Measurements from ENCODE around the gene IL1R2. TPM values are rescaled to one million over a fixed set of nuclear protein-coding genes. Genes with fewer than 3 reads are reported as not detected.

Gene IL1R2
- total and polyA plus RNA-seq, 2 of the 13 experiments (the other 11 are each of a cell fraction or from before 2014, with no cell fraction given), result 3.6 to 7.3 TPM

- TF ChIP-seq ARNT2 (CRISPR knock-in tag; IDR thresholded peaks at IDR 0.05; ENCODE audit: low read depth) (peak; percentile 59), TFAP4 (IDR thresholded peaks at IDR 0.05; ENCODE audit: borderline replicate concordance, low read depth) (peak; percentile 100), ZNF781 (CRISPR knock-in tag; IDR thresholded peaks at IDR 0.05; ENCODE audit: borderline replicate concordance, not compliant biosample characterization) (peak; percentile 51), ZSCAN5A (CRISPR knock-in tag; IDR thresholded peaks at IDR 0.05; ENCODE audit: borderline replicate concordance) (0 out of 2 replicates have a peak, but pooled peaks have one; percentile 64), ZNF629 (CRISPR knock-in tag; conservative IDR thresholded peaks at IDR 0.05) (peak; percentile 60), HNRNPUL1 (IDR thresholded peaks at IDR 0.05; ENCODE audit: low read depth, low read length) (no peak), ZBTB42 (CRISPR knock-in tag; IDR thresholded peaks at IDR 0.05) (0 out of 2 replicates have a peak, but pooled peaks have one; percentile 78), ZBTB44 (CRISPR knock-in tag; IDR thresholded peaks at IDR 0.05) (no peak; the same call in 1 of the 2 replicates), ARID5B (CRISPR knock-in tag; IDR thresholded peaks at IDR 0.05) (peak; percentile 94), STAG1 (CRISPR knock-in tag; IDR thresholded peaks at IDR 0.05) (peak; percentile 37), DBP (CRISPR knock-in tag; IDR thresholded peaks at IDR 0.05; ENCODE audit: not compliant biosample characterization) (no peak), SOX6 (IDR thresholded peaks at IDR 0.05) (no peak), SOX6 (CRISPR knock-in tag; IDR thresholded peaks at IDR 0.05) (peak; percentile 78), ZSCAN25 (CRISPR knock-in tag; IDR thresholded peaks at IDR 0.05) (no peak), HNF4A (CRISPR knock-in tag; IDR thresholded peaks at IDR 0.05) (peak; percentile 72), ARID3A (IDR thresholded peaks at IDR 0.05; ENCODE audit: low read depth, low read length) (no peak), RFXAP (CRISPR knock-in tag; IDR thresholded peaks at IDR 0.05; ENCODE audit: borderline replicate concordance) (0 out of 2 replicates have a peak, but pooled peaks have one; percentile 8)
These were observed 42.3 kb downstream of the IL1R2 start (continued) for GRCh38 chr2:102033750-102034682.
